ENCODE measurements around the gene ALX3.

ALX3 gene

DNA sequence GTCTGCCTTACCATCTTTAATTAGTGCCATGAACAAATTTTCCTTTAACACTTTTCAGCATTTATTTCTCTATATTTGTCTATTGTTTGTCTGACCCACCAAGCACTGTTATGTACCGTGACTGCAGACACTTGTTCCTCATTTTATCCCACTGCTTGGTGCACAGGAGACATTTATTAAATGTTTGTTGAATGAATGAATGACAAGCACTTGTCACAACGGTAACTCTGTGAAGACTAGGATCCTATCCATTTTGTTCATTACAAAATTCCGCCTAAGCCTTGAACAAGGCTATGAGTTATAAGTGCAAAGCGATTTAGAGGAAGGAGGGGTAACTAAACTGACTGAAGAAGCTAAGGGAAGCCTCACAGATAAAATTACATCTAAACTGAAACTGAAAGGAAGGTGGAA is 36.4 kb downstream of the ALX3 start (continued):
- TF ChIP-seq, protein P1, sequence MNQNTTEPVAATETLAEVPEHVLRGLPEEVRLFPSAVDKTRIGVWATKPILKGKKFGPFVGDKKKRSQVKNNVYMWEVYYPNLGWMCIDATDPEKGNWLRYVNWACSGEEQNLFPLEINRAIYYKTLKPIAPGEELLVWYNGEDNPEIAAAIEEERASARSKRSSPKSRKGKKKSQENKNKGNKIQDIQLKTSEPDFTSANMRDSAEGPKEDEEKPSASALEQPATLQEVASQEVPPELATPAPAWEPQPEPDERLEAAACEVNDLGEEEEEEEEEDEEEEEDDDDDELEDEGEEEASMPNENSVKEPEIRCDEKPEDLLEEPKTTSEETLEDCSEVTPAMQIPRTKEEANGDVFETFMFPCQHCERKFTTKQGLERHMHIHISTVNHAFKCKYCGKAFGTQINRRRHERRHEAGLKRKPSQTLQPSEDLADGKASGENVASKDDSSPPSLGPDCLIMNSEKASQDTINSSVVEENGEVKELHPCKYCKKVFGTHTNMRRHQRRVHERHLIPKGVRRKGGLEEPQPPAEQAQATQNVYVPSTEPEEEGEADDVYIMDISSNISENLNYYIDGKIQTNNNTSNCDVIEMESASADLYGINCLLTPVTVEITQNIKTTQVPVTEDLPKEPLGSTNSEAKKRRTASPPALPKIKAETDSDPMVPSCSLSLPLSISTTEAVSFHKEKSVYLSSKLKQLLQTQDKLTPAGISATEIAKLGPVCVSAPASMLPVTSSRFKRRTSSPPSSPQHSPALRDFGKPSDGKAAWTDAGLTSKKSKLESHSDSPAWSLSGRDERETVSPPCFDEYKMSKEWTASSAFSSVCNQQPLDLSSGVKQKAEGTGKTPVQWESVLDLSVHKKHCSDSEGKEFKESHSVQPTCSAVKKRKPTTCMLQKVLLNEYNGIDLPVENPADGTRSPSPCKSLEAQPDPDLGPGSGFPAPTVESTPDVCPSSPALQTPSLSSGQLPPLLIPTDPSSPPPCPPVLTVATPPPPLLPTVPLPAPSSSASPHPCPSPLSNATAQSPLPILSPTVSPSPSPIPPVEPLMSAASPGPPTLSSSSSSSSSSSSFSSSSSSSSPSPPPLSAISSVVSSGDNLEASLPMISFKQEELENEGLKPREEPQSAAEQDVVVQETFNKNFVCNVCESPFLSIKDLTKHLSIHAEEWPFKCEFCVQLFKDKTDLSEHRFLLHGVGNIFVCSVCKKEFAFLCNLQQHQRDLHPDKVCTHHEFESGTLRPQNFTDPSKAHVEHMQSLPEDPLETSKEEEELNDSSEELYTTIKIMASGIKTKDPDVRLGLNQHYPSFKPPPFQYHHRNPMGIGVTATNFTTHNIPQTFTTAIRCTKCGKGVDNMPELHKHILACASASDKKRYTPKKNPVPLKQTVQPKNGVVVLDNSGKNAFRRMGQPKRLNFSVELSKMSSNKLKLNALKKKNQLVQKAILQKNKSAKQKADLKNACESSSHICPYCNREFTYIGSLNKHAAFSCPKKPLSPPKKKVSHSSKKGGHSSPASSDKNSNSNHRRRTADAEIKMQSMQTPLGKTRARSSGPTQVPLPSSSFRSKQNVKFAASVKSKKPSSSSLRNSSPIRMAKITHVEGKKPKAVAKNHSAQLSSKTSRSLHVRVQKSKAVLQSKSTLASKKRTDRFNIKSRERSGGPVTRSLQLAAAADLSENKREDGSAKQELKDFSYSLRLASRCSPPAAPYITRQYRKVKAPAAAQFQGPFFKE (tag by site-specific recombination; IDR thresholded peaks at IDR 0.05; ENCODE audit: borderline replicate concordance): no peak
- TF ChIP-seq ZNF529 (tag by site-specific recombination; IDR thresholded peaks at IDR 0.05; ENCODE audit: insufficient replicate concordance) (no peak), ZNF777 (tag by site-specific recombination; IDR thresholded peaks at IDR 0.05; ENCODE audit: borderline replicate concordance) (no peak), ZNF549 (tag by site-specific recombination; IDR thresholded peaks at IDR 0.05) (no peak), GLIS1 (tag by site-specific recombination; IDR thresholded peaks at IDR 0.05) (no peak), ZNF473 (tag by site-specific recombination; IDR thresholded peaks at IDR 0.05) (no peak), ZFP3 (tag by site-specific recombination; IDR thresholded peaks at IDR 0.05; ENCODE audit: low read depth) (no peak), ZFP41 (tag by site-specific recombination; IDR thresholded peaks at IDR 0.05; ENCODE audit: borderline replicate concordance) (no peak), ZNF654 (tag by site-specific recombination; IDR thresholded peaks at IDR 0.05; ENCODE audit: low read depth) (no peak), ZBTB48 (tag by site-specific recombination; IDR thresholded peaks at IDR 0.05) (no peak), SCRT2 (tag by site-specific recombination; IDR thresholded peaks at IDR 0.05) (no peak), SP2 (tag by site-specific recombination; IDR thresholded peaks at IDR 0.05) (no peak; the same call in 1 of the 2 replicates), ZNF366 (tag by site-specific recombination; conservative IDR thresholded peaks at IDR 0.05) (peak; percentile 34; the same call in 1 of the 2 replicates), ZNF24 (tag by site-specific recombination; IDR thresholded peaks at IDR 0.05) (0 out of 2 replicates have a peak, but pooled peaks have one; percentile 67)
- TF ChIP-seq, protein P2, sequence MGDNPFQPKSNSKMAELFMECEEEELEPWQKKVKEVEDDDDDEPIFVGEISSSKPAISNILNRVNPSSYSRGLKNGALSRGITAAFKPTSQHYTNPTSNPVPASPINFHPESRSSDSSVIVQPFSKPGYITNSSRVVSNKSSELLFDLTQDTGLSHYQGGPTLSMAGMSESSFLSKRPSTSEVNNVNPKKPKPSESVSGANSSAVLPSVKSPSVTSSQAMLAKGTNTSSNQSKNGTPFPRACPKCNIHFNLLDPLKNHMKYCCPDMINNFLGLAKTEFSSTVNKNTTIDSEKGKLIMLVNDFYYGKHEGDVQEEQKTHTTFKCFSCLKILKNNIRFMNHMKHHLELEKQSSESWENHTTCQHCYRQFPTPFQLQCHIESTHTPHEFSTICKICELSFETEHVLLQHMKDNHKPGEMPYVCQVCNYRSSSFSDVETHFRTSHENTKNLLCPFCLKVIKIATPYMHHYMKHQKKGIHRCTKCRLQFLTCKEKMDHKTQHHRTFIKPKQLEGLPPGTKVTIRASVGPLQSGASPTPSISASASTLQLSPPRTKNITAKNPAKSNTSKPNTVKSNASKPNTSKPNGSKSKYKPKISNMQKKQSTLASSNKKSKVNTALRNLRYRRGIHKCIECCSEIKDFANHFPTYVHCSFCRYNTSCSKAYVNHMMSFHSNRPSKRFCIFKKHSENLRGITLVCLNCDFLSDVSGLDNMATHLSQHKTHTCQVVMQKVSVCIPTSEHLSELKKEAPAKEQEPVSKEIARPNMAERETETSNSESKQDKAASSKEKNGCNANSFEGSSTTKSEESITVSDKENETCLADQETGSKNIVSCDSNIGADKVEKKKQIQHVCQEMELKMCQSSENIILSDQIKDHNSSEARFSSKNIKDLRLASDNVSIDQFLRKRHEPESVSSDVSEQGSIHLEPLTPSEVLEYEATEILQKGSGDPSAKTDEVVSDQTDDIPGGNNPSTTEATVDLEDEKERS (tag by site-specific recombination; IDR thresholded peaks at IDR 0.05): no peak
- TF ChIP-seq, protein P3, sequence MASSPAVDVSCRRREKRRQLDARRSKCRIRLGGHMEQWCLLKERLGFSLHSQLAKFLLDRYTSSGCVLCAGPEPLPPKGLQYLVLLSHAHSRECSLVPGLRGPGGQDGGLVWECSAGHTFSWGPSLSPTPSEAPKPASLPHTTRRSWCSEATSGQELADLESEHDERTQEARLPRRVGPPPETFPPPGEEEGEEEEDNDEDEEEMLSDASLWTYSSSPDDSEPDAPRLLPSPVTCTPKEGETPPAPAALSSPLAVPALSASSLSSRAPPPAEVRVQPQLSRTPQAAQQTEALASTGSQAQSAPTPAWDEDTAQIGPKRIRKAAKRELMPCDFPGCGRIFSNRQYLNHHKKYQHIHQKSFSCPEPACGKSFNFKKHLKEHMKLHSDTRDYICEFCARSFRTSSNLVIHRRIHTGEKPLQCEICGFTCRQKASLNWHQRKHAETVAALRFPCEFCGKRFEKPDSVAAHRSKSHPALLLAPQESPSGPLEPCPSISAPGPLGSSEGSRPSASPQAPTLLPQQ (tag by site-specific recombination; IDR thresholded peaks at IDR 0.05): no peak
- TF ChIP-seq, protein P4, sequence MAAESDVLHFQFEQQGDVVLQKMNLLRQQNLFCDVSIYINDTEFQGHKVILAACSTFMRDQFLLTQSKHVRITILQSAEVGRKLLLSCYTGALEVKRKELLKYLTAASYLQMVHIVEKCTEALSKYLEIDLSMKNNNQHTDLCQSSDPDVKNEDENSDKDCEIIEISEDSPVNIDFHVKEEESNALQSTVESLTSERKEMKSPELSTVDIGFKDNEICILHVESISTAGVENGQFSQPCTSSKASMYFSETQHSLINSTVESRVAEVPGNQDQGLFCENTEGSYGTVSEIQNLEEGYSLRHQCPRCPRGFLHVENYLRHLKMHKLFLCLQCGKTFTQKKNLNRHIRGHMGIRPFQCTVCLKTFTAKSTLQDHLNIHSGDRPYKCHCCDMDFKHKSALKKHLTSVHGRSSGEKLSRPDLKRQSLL (tag by site-specific recombination; IDR thresholded peaks at IDR 0.05): no peak
